Calu3 (cell line): ENCODE data around the gene ERLEC1. TPM values are rescaled to one million over a fixed set of nuclear protein-coding genes. Genes with fewer than 3 reads are reported as not detected.

ENCODE experiments used
- BruUV-seq: library from RNA; stranded (reverse); fragments of 400-500 nt; replicated peaks from 2 replicates; lab custom pipeline; 2021; lab: Mats Ljungman, UMichigan
- CTCF ChIA-PET: fragments of 300-600 bp; sonication (Branson Sonifier 250); formaldehyde crosslinking; loops from one replicate; lab custom pipeline; 2022; ENCODE audit warnings: antibody characterized with exemption; lab: Charles Lee
- DNase-seq: peaks from one replicate; pipeline ENCODE4 v3.0.0; 2022
- H3K27ac Mint-ChIP-seq: one replicate; pipeline ENCODE4 v1.8.0; 2022; ENCODE audit warnings: mixed read lengths; ENCODE audit not compliant: unreplicated experiment
- H3K27me3 Mint-ChIP-seq: one replicate; pipeline ENCODE4 v1.8.0; 2022; ENCODE audit warnings: mixed read lengths; ENCODE audit not compliant: unreplicated experiment
- H3K36me3 Mint-ChIP-seq: one replicate; pipeline ENCODE4 v1.8.0; 2022; ENCODE audit warnings: mild to moderate bottlenecking, moderate library complexity, mixed read lengths; ENCODE audit not compliant: insufficient read depth, unreplicated experiment
- H3K4me1 Mint-ChIP-seq: one replicate; pipeline ENCODE4 v1.8.0; 2022; ENCODE audit warnings: mild to moderate bottlenecking, low read depth, mixed read lengths; ENCODE audit not compliant: unreplicated experiment
- H3K4me3 Mint-ChIP-seq: one replicate; pipeline ENCODE4 v1.8.0; 2022; ENCODE audit warnings: mild to moderate bottlenecking, low read depth, moderate library complexity, mixed read lengths; ENCODE audit not compliant: unreplicated experiment
- H3K9me3 Mint-ChIP-seq: one replicate; pipeline ENCODE4 v1.8.0; 2022; ENCODE audit warnings: low read depth, mixed read lengths; ENCODE audit not compliant: unreplicated experiment
- CTCF ChIP-seq: fragments of 200-600 bp; IDR thresholded peaks from one replicate; pipeline ENCODE4 v1.8.0; 2022; ENCODE audit warnings: antibody characterized with exemption; ENCODE audit not compliant: unreplicated experiment
- intact Hi-C: fragments of 100-400 bp; cut with micrococcal nuclease; formaldehyde crosslinking; loops from one replicate; pipeline ENCODE4 v1.10.0; 2022; ENCODE audit not compliant: unreplicated experiment
- total RNA-seq: library from RNA; stranded (reverse); gene quantifications from 2 replicates; pipeline ENCODE4 v1.2.3, GENCODE V29; 2022

ERLEC1 gene
- total RNA-seq, 1 experiment from 2014 or later, result 51.9 TPM

DNA sequence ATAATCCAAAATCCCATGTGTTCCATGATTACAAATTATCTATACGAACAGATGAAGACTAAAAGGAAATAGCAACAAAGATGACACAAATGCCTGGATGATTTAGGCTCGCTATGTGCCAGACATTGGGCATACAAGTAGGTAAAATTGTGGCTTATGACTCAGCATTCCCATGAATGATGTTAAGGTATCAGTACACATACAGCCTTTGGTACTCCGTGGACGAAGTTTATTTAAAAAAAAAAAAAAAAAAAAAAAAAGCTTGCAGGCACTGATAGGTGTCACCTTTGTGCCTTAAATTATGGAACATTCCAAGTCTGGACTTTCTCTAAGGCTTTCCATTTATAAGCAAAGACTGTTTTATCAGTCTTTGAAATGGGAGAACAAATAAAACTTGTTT is 16.6 kb upstream of the ERLEC1 start:
- no peak for DNase-seq
- Mint-ChIP-seq H3K4me1 (peaks cover 9% of the 10 kb centered on the region), H3K9me3 (no peaks in the 10 kb centered on the region), H3K4me3 (no peak overlapping the region), H3K27ac (no peak overlapping the region), H3K36me3 (peaks cover 12% of the 10 kb centered on the region), H3K27me3 (no peaks in the 10 kb centered on the region)
- TF ChIP-seq CTCF, result no peak
- intact Hi-C loops, result no loop called here
- CTCF ChIA-PET, result no interaction called here
- BruUV-seq, result no TSS peak

DNA sequence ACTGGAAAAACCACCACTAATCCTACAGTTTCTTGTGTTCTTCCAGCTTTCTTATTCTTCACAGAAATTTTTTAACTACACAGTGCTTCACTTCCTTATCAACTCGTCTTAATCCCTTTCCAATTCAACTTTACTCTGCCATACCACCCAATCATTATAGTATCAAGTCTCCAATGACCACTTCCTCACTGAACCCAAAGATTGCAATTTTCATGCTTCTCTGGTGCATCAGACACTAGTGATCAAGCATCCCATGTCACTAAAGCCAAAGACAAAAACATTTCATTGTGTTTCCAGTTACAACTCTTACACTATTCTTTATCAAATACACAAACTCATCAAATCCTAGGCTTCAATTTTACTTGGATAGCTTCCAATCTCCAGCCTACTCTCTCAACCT is 9.7 kb upstream of the ERLEC1 start:
- H3K4me1 Mint-ChIP-seq, result peaks cover 8% of the 10 kb centered on the region
- no peaks in the 10 kb centered on the region for H3K9me3 Mint-ChIP-seq
- intact Hi-C loops, result no loop called here
- H3K4me3 Mint-ChIP-seq, result no peak overlapping the region
- no peak overlapping the region for H3K27ac Mint-ChIP-seq
- no peak for DNase-seq
- TF ChIP-seq CTCF, result no peak
- BruUV-seq, result no TSS peak
- no peaks in the 10 kb centered on the region for H3K27me3 Mint-ChIP-seq
- CTCF ChIA-PET, result no interaction called here
- H3K36me3 Mint-ChIP-seq, result peaks cover 12% of the 10 kb centered on the region

GRCh38 chr2:53778536-53779162 is 8.2 kb upstream of the ERLEC1 start:
- TF ChIP-seq CTCF, result no peak
- H3K36me3 Mint-ChIP-seq, result peaks cover 12% of the 10 kb centered on the region
- intact Hi-C loops, result no loop called here
- H3K9me3 Mint-ChIP-seq, result no peaks in the 10 kb centered on the region
- peaks cover 8% of the 10 kb centered on the region for H3K4me1 Mint-ChIP-seq
- no peak for DNase-seq
- CTCF ChIA-PET, result no interaction called here
- no TSS peak for BruUV-seq
- H3K27me3 Mint-ChIP-seq, result no peaks in the 10 kb centered on the region
- no peak overlapping the region for H3K4me3 Mint-ChIP-seq
- H3K27ac Mint-ChIP-seq, result no peak overlapping the region

- Mint-ChIP-seq H3K9me3 (no peaks in the 10 kb centered on the region), H3K27ac (no peak overlapping the region)
These were observed 6.8 kb upstream of the ERLEC1 start for GRCh38 chr2:53780056-53780455.

More at GRCh38 chr2:53780056-53780455, 6.8 kb upstream of the ERLEC1 start:
- no peak for TF ChIP-seq CTCF
- H3K36me3 Mint-ChIP-seq, result peaks cover 12% of the 10 kb centered on the region
- BruUV-seq, result no TSS peak
- peaks cover 15% of the 10 kb centered on the region for H3K4me1 Mint-ChIP-seq
- no peak overlapping the region for H3K4me3 Mint-ChIP-seq
- DNase-seq, result no peak
- intact Hi-C loops, result no loop called here
- no peaks in the 10 kb centered on the region for H3K27me3 Mint-ChIP-seq
- CTCF ChIA-PET, result no interaction called here
